Adrenal gland (tissue), 12 donors: Measurements from ENCODE around the gene SERTAD2. TPM values are rescaled to one million over a fixed set of nuclear protein-coding genes. Genes with fewer than 3 reads are reported as not detected.

ENCODE experiments used
- DNase-seq, 7 donors: peaks; one replicate each; pipeline ENCODE4 v3.0.0-alpha.2; 2019 to 2020
- H3K27ac ChIP-seq, 5 donors: fragments of 200-600 bp; sonication (generic) in 4 of 5; 1 replicate in 3 of 5; 2 replicates in 2 of 5; pipeline versions ENCODE4 v1.5.1 to v1.8.0; 2016 to 2020; ENCODE audit warnings: mild to moderate bottlenecking in 1 of 5
- H3K27me3 ChIP-seq: fragments of 200-600 bp; 2 replicates; pipeline ENCODE4 v1.8.0; 2021
- H3K36me3 ChIP-seq, 2 donors: fragments of 200-600 bp; replicated peaks in 1 of 2; 1 replicate in 1 of 2; 2 replicates in 1 of 2; pipeline versions ENCODE4 v1.5.1 to v1.8.0; 2018 to 2022
- H3K4me1 ChIP-seq, 2 donors: fragments of 200-600 bp; replicated peaks in 1 of 2; 1 replicate in 1 of 2; 2 replicates in 1 of 2; pipeline versions ENCODE4 v1.5.1 to v1.8.0; 2018 to 2021
- H3K4me3 ChIP-seq, 4 donors: fragments of 200-600 bp; sonication (generic) in 3 of 4; one replicate each; pipeline ENCODE4 v1.5.1; 2016 to 2018
- H3K9me3 ChIP-seq, 3 donors: fragments of 200-600 bp; sonication (generic) in 1 of 3; replicated peaks in 1 of 3; 1 replicate in 2 of 3; 2 replicates in 1 of 3; pipeline versions ENCODE4 v1.5.1 to v1.8.0; 2016 to 2021
- POLR2A ChIP-seq, 2 donors: fragments of 450-650 bp; IDR thresholded peaks; one replicate each; pipeline ENCODE4 v1.6.1; 2017; ENCODE audit warnings: antibody characterized with exemption in 2 of 2, mild to moderate bottlenecking in 2 of 2, moderate library complexity in 1 of 2
- WGBS, 4 donors: extraction: QIAGEN DNeasy Blood & Tissue Kit in 2 of 4; methylation state at CpG; one replicate each; pipeline versions ENCODE4 v1.1.5 to v1.1.7; 2013 to 2017; 5-methylcytosine and 5-hydroxymethylcytosine counted together
- intact Hi-C, 2 donors: fragments of 100-400 bp; cut with DNase I; formaldehyde crosslinking; loops; one replicate each; pipeline versions ENCODE4 v1.14.1 to v1.15.0; 2022 to 2023
- polyA plus RNA-seq, 3 donors: library from polyadenylated mRNA; stranded (reverse); fragments of 200-250 nt in 2 of 3; fragments of 350-450 nt in 1 of 3; fragmentation: Illumina TruSeq in 1 of 3; extraction: RNeasy Lipid Tissue Mini Kit (QIAGEN cat#74804) in 1 of 3; gene quantifications; one replicate each; pipeline ENCODE4 v1.2.3, GENCODE V29; 2013 to 2014
- total RNA-seq, 9 donors: library from RNA; depleted of rRNA in 4 of 9; stranded (reverse); fragments of >200 nt in 4 of 9; fragments of 120-200 nt in 1 of 9; fragmentation: NEBNext Ultra II Directional in 1 of 9; extraction: Animal tissue kit (Norgen Biotek cat#: 25700) in 1 of 9; gene quantifications; one replicate each; pipeline versions ENCODE4 v1.1.0 to v1.2.4, GENCODE V29; 2013 to 2023
- TF ChIP-seq, protein P1 (sequence below), 6 experiments: fragments of 450-650 bp in 4 of 6; fragments of 200-600 bp in 2 of 6; sonication (generic) in 1 of 6; IDR thresholded peaks; 1 replicate in 5 of 6; 2 replicates in 1 of 6; pipeline versions ENCODE4 v1.5.1 to v1.8.0; 2016 to 2021; ENCODE audit warnings: antibody characterized with exemption in 6 of 6, mild to moderate bottlenecking in 2 of 6, moderate library complexity in 1 of 6
- donor health status: healthy with polysubstance abuse.
- donor health status: Bipolar disorder and iron deficiency.
- donor health status: DM: yes; HTN: yes; CAD: no.
- donor health status: DM: no; HTN: no; CAD: no.
- donor health status: DM: no; HTN: no; CAD: no.
- donor health status: DM: yes; HTN: yes; CAD: no.

Gene SERTAD2
- total and polyA plus RNA-seq, 12 donors, result 5.1 to 18.3 (median 11.3) TPM

- no peak overlapping the region for H3K27ac ChIP-seq
- intact Hi-C loops, result no loop called here
- TF ChIP-seq, protein P1, sequence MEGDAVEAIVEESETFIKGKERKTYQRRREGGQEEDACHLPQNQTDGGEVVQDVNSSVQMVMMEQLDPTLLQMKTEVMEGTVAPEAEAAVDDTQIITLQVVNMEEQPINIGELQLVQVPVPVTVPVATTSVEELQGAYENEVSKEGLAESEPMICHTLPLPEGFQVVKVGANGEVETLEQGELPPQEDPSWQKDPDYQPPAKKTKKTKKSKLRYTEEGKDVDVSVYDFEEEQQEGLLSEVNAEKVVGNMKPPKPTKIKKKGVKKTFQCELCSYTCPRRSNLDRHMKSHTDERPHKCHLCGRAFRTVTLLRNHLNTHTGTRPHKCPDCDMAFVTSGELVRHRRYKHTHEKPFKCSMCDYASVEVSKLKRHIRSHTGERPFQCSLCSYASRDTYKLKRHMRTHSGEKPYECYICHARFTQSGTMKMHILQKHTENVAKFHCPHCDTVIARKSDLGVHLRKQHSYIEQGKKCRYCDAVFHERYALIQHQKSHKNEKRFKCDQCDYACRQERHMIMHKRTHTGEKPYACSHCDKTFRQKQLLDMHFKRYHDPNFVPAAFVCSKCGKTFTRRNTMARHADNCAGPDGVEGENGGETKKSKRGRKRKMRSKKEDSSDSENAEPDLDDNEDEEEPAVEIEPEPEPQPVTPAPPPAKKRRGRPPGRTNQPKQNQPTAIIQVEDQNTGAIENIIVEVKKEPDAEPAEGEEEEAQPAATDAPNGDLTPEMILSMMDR (IDR thresholded peaks at IDR 0.05), result no peak
- no peak for TF ChIP-seq POLR2A (IDR thresholded peaks at IDR 0.05)
- H3K27me3 ChIP-seq, result no peaks in the 10 kb centered on the region
- 88 to 94% (median 93%) methylated on average over 6 of the region's 6 CpGs for WGBS, 4 donors
- H3K4me3 ChIP-seq, result no peak overlapping the region
- H3K4me1 ChIP-seq, result peaks cover 0 to 4% of the 10 kb centered on the region in 2 donors
- H3K9me3 ChIP-seq, result no peaks in the 10 kb centered on the region
- no peaks in the 10 kb centered on the region for H3K36me3 ChIP-seq
- DNase-seq, result peak in 1 of 7 donors; percentile 37
Measured at GRCh38 chr2:64610316-64610855, 43.3 kb downstream of the SERTAD2 start.

DNA sequence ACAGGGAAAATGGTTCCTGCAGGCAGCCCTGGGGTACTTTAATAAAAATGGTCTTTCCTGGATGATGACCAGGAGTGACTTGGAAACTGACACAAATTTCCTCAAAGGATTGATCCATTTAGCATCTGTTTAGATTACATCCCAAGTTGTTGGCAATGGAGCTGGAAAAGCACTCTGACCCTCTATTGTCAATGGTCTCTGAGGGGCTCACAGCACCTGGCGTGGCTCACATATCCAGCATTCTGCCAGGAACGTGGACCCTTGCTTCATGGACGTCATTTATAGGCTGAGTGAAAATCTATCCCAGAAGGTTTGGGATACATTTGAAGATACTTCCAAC lies 43.8 kb downstream of the SERTAD2 start:
- intact Hi-C loops, result no loop called here
- H3K4me1 ChIP-seq, result peaks cover 4% of the 10 kb centered on the region in 2 donors
- H3K27me3 ChIP-seq, result no peaks in the 10 kb centered on the region
- peak in 1 of 7 donors; percentile 35 for DNase-seq
- no peaks in the 10 kb centered on the region for H3K9me3 ChIP-seq
- H3K4me3 ChIP-seq, result peak overlapping the region in 1 of 4 donors; percentile 50
- peak overlapping the region in 2 of 5 donors; percentile 49 to 66 for H3K27ac ChIP-seq
- TF ChIP-seq, protein P1 (IDR thresholded peaks at IDR 0.05), result no peak
- no peak for TF ChIP-seq POLR2A (IDR thresholded peaks at IDR 0.05)
- WGBS, 4 donors, result 74 to 96% (median 82%) methylated on average over 3 of the region's 3 CpGs
- H3K36me3 ChIP-seq, result no peaks in the 10 kb centered on the region

GRCh38 chr2:64609227-64609941 lies 44.3 kb downstream of the SERTAD2 start:
- 6 to 60% (median 14%) methylated on average over 9 to 74 of the region's 74 CpGs for WGBS, 4 donors
- Histone ChIP-seq H3K4me3 (peak overlapping the region in 2 of 4 donors; percentile 21 to 50), H3K4me1 (peaks cover 4 to 10% of the 10 kb centered on the region in 2 donors), H3K9me3 (no peaks in the 10 kb centered on the region), H3K36me3 (no peaks in the 10 kb centered on the region), H3K27me3 (no peaks in the 10 kb centered on the region), H3K27ac (peak overlapping the region in 3 of 5 donors; percentile 49 to 66 (median 51))
- TF ChIP-seq, protein P1 (IDR thresholded peaks at IDR 0.05), result peak in 3 of 6 experiments; percentile 45 to 79 (median 65)
- peak in 1 of 2 donors; percentile 12 for TF ChIP-seq POLR2A (IDR thresholded peaks at IDR 0.05)
- intact Hi-C loops, result no loop called here
- DNase-seq, result peak; percentile 36 to 65 (median 62)

DNA sequence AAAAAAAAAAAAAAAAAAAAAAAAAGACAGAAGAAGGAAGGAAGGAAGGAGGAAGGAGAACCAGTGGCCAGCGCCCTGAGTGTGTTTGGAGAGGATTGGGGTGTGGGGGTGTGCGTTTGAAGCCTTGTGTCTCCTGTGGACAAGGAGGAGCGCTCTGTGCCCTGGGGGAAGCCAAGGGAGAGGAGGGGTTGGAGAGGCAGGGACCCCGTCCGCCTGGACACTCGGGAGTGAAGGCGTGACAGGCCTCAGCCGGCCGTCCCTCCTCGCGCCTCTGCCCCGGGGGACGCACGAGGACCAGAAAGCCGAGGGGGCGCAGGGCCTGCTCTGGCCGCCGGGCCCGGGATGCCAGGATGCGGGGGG lies 44.9 kb downstream of the SERTAD2 start:
- Histone ChIP-seq H3K9me3 (no peaks in the 10 kb centered on the region), H3K36me3 (no peaks in the 10 kb centered on the region), H3K4me1 (peaks cover 4 to 10% of the 10 kb centered on the region in 2 donors), H3K27me3 (no peaks in the 10 kb centered on the region), H3K27ac (peak overlapping the region in 3 of 5 donors; percentile 49 to 66 (median 51)), H3K4me3 (peak overlapping the region in 1 of 4 donors; percentile 50)
- DNase-seq, result peak in 1 of 7 donors; percentile 51
- intact Hi-C loops, result no loop called here
- TF ChIP-seq POLR2A (IDR thresholded peaks at IDR 0.05), result no peak
- TF ChIP-seq, protein P1 (IDR thresholded peaks at IDR 0.05), result no peak
- WGBS, 4 donors, result 27 to 48% (median 32%) methylated on average over 7 to 20 of the region's 20 CpGs
